Loucy (cell line): ENCODE data around the gene HSP90AB1.

ENCODE experiments used
- H2AFZ ChIP-seq: fragments of 200-600 bp; sonication (generic); 2 replicates; pipeline ENCODE4 v1.6.0; 2016; ENCODE audit warnings: antibody characterized with exemption, mild to moderate bottlenecking, low read length, moderate library complexity
- H3F3A ChIP-seq: fragments of 200-600 bp; 2 replicates; pipeline ENCODE4 v1.6.0; 2016; ENCODE audit warnings: antibody characterized with exemption, low read depth, mild to moderate bottlenecking
- H3K27me3 ChIP-seq: fragments of 200-600 bp; sonication (generic); 2 replicates; pipeline ENCODE4 v1.6.1; 2014; ENCODE audit warnings: low read length, mild to moderate bottlenecking; ENCODE audit not compliant: insufficient read depth, poor library complexity, severe bottlenecking
- H3K36me3 ChIP-seq: fragments of 200-600 bp; sonication (generic); 2 replicates; pipeline ENCODE4 v1.6.1; 2016; ENCODE audit warnings: low read length; ENCODE audit not compliant: insufficient read depth
- H3K4me1 ChIP-seq: fragments of 200-600 bp; sonication (generic); 2 replicates; pipeline ENCODE4 v1.5.1; 2014; ENCODE audit warnings: low read length, mild to moderate bottlenecking; ENCODE audit not compliant: insufficient read depth, poor library complexity, severe bottlenecking
- H3K4me2 ChIP-seq: fragments of 200-600 bp; sonication (generic); 2 replicates; pipeline ENCODE4 v1.6.0; 2014; ENCODE audit warnings: antibody characterized with exemption, low read length, low read depth, mild to moderate bottlenecking; ENCODE audit not compliant: poor library complexity, severe bottlenecking
- H3K4me3 ChIP-seq: fragments of 200-600 bp; sonication (generic); 2 replicates; pipeline ENCODE4 v1.5.1; 2014; ENCODE audit warnings: low read length, mild to moderate bottlenecking, mixed read lengths; ENCODE audit not compliant: poor library complexity, severe bottlenecking
- H3K79me2 ChIP-seq: fragments of 200-600 bp; sonication (generic); 2 replicates; pipeline ENCODE4 v1.6.1; 2014; ENCODE audit warnings: low read length; ENCODE audit not compliant: insufficient read depth
- H3K9ac ChIP-seq: fragments of 200-600 bp; sonication (generic); 2 replicates; pipeline ENCODE4 v1.6.0; 2014; ENCODE audit warnings: mild to moderate bottlenecking, low read depth, low read length, moderate library complexity; ENCODE audit not compliant: poor library complexity, severe bottlenecking
- H3K9me2 ChIP-seq: fragments of 200-600 bp; sonication (generic); replicated peaks from 2 replicates; pipeline ENCODE4 v1.6.1; 2016; ENCODE audit warnings: low read depth, low read length, mixed read lengths
- H3K9me3 ChIP-seq: fragments of 200-600 bp; sonication (generic); 2 replicates; pipeline ENCODE4 v1.6.1; 2014; ENCODE audit warnings: mild to moderate bottlenecking, antibody characterized with exemption, low read length, low read depth; ENCODE audit not compliant: insufficient read depth
- H4K20me1 ChIP-seq: fragments of 200-600 bp; sonication (generic); 2 replicates; pipeline ENCODE4 v1.6.0; 2014; ENCODE audit warnings: antibody characterized with exemption, low read length, mild to moderate bottlenecking; ENCODE audit not compliant: insufficient read depth, poor library complexity, severe bottlenecking
- EZH2phosphoT487 ChIP-seq: fragments of 200-600 bp; IDR thresholded peaks from 2 replicates; pipeline ENCODE4 v1.6.1; 2018; ENCODE audit warnings: antibody characterized with exemption, mild to moderate bottlenecking, moderate library complexity, borderline replicate concordance
- TF ChIP-seq, protein P1 (sequence below): fragments of 200-600 bp; sonication (generic); conservative IDR thresholded peaks from 2 replicates; pipeline ENCODE4 v1.5.1; 2014; ENCODE audit warnings: mild to moderate bottlenecking, antibody characterized with exemption, low read length

Gene HSP90AB1

DNA sequence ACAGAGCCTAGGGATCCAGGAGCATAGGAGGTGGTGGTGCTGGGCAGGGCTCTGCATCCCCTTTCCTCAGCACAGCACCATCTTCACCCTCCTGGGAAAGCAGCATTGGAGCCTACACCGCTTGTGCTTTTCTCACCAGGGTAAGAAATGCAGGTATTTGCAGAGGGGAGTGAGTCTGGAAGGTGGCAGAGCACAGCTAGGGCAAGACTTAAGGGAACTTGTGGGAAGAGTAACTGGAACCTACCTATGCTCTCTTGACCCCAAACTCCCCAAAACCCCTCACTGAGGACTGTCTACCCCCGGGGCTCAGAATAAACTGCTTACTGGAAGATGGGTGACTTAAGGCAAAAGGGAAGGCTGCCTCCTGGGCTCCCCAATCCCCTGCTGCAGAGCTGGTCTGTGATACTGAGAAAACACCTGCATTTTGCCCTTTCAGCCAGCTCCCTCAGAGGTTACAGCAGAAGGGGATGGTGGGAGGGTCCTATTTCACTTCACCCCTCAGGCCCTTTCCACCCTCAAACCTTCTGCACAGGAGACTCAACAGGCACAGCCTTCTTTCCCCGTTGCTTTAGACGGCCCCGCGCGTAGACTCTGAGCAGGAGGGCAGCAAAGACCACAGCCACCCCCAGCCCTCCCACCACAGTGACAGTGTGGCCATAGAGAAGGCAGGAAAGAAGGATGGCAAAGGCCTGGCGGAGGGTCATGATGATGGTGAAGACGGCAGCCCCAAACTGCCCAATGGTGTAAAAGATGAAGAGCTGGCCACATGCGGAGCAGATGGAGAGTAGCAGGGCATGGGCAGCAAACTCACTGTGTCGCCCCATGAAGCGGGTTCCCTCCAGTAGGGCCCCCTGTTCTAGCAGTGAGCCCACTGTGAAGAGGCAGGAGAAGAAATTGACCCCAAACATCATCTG is 7.5 kb downstream of the HSP90AB1 start:
- Histone ChIP-seq H2AFZ (no peak overlapping the region), H3K4me2 (peak overlapping the region; percentile 9), H3K9me3 (no peaks in the 10 kb centered on the region), H3K4me1 (peaks cover 31% of the 10 kb centered on the region), H3K9me2 (no peaks in the 10 kb centered on the region), H3K9ac (no peak overlapping the region), H3F3A (peaks cover 22% of the 10 kb centered on the region), H4K20me1 (peaks cover 61% of the 10 kb centered on the region), H3K79me2 (peaks cover 58% of the 10 kb centered on the region), H3K4me3 (no peak overlapping the region), H3K36me3 (peaks cover 67% of the 10 kb centered on the region), H3K27me3 (no peaks in the 10 kb centered on the region)
- TF ChIP-seq, protein P1, sequence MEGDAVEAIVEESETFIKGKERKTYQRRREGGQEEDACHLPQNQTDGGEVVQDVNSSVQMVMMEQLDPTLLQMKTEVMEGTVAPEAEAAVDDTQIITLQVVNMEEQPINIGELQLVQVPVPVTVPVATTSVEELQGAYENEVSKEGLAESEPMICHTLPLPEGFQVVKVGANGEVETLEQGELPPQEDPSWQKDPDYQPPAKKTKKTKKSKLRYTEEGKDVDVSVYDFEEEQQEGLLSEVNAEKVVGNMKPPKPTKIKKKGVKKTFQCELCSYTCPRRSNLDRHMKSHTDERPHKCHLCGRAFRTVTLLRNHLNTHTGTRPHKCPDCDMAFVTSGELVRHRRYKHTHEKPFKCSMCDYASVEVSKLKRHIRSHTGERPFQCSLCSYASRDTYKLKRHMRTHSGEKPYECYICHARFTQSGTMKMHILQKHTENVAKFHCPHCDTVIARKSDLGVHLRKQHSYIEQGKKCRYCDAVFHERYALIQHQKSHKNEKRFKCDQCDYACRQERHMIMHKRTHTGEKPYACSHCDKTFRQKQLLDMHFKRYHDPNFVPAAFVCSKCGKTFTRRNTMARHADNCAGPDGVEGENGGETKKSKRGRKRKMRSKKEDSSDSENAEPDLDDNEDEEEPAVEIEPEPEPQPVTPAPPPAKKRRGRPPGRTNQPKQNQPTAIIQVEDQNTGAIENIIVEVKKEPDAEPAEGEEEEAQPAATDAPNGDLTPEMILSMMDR, result no peak
- no peak for TF ChIP-seq EZH2phosphoT487

DNA sequence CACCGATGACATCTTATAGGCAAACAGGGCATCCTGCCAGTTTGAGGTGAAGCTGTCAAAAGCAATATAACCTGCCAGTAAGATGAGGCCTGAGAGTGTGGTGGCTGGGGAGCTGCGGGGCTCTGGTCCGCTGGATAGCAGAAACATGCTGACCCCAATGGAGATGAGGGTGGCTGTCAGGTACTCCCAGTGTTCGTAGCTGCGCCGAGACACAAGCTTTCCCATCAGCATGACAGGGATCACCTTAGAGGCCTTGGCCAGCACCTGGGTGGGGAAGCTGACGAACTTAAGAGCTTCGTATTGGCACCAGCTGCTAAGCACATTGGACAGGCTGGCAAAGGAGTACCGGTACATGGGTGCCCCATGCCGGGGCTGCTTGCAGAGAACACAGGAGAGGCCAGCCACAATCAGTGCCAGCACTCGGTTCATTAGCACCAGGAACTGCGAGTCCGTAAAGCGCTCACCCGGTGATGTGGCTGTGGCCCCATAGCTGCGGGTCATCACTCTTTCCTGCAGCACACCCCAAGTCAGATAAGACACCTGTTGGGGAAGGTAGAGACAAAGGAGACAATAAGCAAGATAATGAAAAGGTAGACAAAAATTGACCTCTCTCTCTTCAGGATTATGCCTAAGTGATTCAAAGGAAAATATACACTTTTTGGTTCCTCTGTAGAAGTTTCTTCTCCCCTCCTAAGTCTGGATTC is 8.4 kb downstream of the HSP90AB1 start:
- Histone ChIP-seq H3K79me2 (peaks cover 50% of the 10 kb centered on the region), H3K4me1 (peaks cover 23% of the 10 kb centered on the region), H3K36me3 (peaks cover 59% of the 10 kb centered on the region), H3K4me3 (peak overlapping the region; percentile 77), H3K9me3 (no peaks in the 10 kb centered on the region), H2AFZ (no peak overlapping the region), H3K4me2 (peak overlapping the region; percentile 94), H3K9me2 (no peaks in the 10 kb centered on the region), H3K9ac (peak overlapping the region; percentile 70), H4K20me1 (peaks cover 53% of the 10 kb centered on the region), H3F3A (peaks cover 22% of the 10 kb centered on the region), H3K27me3 (no peaks in the 10 kb centered on the region)
- TF ChIP-seq, protein P1, result no peak
- no peak for TF ChIP-seq EZH2phosphoT487

DNA sequence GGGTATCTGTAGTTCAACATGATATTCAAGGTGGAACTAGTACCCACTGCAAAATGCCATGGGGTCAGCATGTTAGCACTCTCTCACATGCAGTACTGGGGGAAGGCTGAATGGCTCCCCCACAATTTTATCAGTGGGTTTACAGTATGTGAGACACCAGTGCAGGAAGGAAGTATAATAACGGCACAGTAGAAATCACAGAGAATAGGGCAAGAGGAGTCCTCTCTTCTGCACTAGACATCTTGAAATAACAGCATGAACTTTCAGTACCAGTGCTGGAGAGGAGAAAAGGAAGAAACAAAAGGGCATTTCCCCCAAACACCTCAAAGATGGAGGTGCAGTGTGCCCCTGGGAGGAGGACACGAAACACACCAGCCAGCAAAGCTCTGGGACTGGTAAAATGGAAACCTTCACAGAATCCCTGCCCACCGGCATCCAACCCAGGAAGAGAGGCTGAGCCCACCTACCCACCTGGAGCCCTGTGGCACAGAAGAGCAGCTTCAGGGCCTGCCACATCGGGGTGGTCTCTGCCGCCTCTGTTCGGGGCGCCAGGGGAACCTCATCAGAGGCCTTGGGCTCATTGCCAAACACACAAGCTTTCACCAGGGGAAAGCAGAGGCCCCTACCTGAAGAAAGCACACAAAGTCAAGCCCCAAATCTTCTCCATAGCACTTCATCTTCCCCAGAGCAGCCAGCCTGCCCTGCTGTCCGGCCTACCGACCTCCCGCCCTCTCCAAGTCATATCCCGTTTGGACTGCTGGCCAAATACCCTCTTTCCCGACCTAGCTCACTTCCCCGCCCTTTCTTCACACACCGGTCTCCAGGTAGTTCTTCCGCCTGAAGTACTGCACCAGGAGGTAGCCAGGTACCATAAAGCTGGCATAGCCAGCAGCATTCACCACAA is 9.2 kb downstream of the HSP90AB1 start:
- peaks cover 21% of the 10 kb centered on the region for H3K4me1 ChIP-seq
- H3K79me2 ChIP-seq, result peaks cover 41% of the 10 kb centered on the region
- H3K27me3 ChIP-seq, result no peaks in the 10 kb centered on the region
- H3F3A ChIP-seq, result peaks cover 22% of the 10 kb centered on the region
- peak overlapping the region; percentile 94 for H3K4me2 ChIP-seq
- H2AFZ ChIP-seq, result 0 out of 2 replicates have a peak overlapping the region, but pooled peaks have one; percentile 90
- no peaks in the 10 kb centered on the region for H3K9me2 ChIP-seq
- H3K4me3 ChIP-seq, result peak overlapping the region; percentile 77
- TF ChIP-seq EZH2phosphoT487, result no peak
- TF ChIP-seq, protein P1, result no peak
- H4K20me1 ChIP-seq, result peaks cover 44% of the 10 kb centered on the region
- peak overlapping the region; percentile 70 for H3K9ac ChIP-seq
- no peaks in the 10 kb centered on the region for H3K9me3 ChIP-seq
- peaks cover 50% of the 10 kb centered on the region for H3K36me3 ChIP-seq
